ENCODE results near the gene SPATA31E1.

GRCh38 chr9:87853302-87853701 lies 29.4 kb upstream of the SPATA31E1 start:
- TF ChIP-seq FOXK2 (IDR thresholded peaks at IDR 0.05) = no peak
- no peak for TF ChIP-seq BHLHE40 (IDR thresholded peaks at IDR 0.05; ENCODE audit: borderline replicate concordance)
- no peak for TF ChIP-seq FOXA1 (IDR thresholded peaks at IDR 0.05)
- TF ChIP-seq PKNOX1 (IDR thresholded peaks at IDR 0.05) = no peak
- no peak for TF ChIP-seq CTBP1 (IDR thresholded peaks at IDR 0.05; ENCODE audit: borderline replicate concordance)
- no peak for TF ChIP-seq SUZ12 (IDR thresholded peaks at IDR 0.05)
